ENCODE data around the gene RGMA.

GRCh38 chr15:93047621-93048425 is 41.2 kb downstream of the RGMA start:
- TF ChIP-seq CTCF (IDR thresholded peaks at IDR 0.05; ENCODE audit: insufficient read depth, low read depth, low read length) (no peak), EZH2 (IDR thresholded peaks at IDR 0.05; ENCODE audit: insufficient read depth, low read length) (no peak)
